ENCODE results near the gene PDE11A. TPM values are rescaled to one million over a fixed set of nuclear protein-coding genes. Genes with fewer than 3 reads are reported as not detected.
A peak's percentile ranks its signal among the peaks of the same experiment; 100 is the strongest.

The PDE11A gene
- total and polyA plus RNA-seq, 2 donors, result 0.14 to 0.43 TPM

- Histone ChIP-seq H3K36me3 (ENCODE audit: control insufficient read depth in 2 of 2, insufficient read depth in 2 of 2, low read length in 1 of 2) (no peaks in the 10 kb centered on the region), H3K9me3 (ENCODE audit: control insufficient read depth in 2 of 2, insufficient read depth in 1 of 2, low read length in 1 of 2) (no peaks in the 10 kb centered on the region), H3K4me3 (ENCODE audit: low read length in 2 of 2) (no peak overlapping the region), H3K27me3 (ENCODE audit: control insufficient read depth in 2 of 2, insufficient read depth in 1 of 2, low read length in 1 of 2) (no peaks in the 10 kb centered on the region), H3K4me1 (ENCODE audit: control insufficient read depth in 2 of 2, insufficient read depth in 2 of 2, low read length in 2 of 2) (no peaks in the 10 kb centered on the region), H3K27ac (ENCODE audit: low read depth in 1 of 2, low read length in 1 of 2) (no peak overlapping the region)
- no peak for DNase-seq (ENCODE audit: low read depth in 6 of 9, low spot score in 9 of 9)
These were observed 255.8 kb downstream of the PDE11A start for GRCh38 chr2:177816766-177817165.

GRCh38 chr2:177812713-177813396, 259.7 kb downstream of the PDE11A start:
- DNase-seq (ENCODE audit: low read depth in 6 of 9, low spot score in 9 of 9), result no peak
- no peaks in the 10 kb centered on the region for H3K4me1 ChIP-seq (ENCODE audit: control insufficient read depth in 2 of 2, insufficient read depth in 2 of 2, low read length in 2 of 2)
- no peaks in the 10 kb centered on the region for H3K9me3 ChIP-seq (ENCODE audit: control insufficient read depth in 2 of 2, insufficient read depth in 1 of 2, low read length in 1 of 2)
- no peaks in the 10 kb centered on the region for H3K27me3 ChIP-seq (ENCODE audit: control insufficient read depth in 2 of 2, insufficient read depth in 1 of 2, low read length in 1 of 2)
- H3K36me3 ChIP-seq (ENCODE audit: control insufficient read depth in 2 of 2, insufficient read depth in 2 of 2, low read length in 1 of 2), result no peaks in the 10 kb centered on the region
- no peak overlapping the region for H3K27ac ChIP-seq (ENCODE audit: low read depth in 1 of 2, low read length in 1 of 2)
- no peak overlapping the region for H3K4me3 ChIP-seq (ENCODE audit: low read length in 2 of 2)
- 97% methylated on average over 2 of the region's 2 CpGs for WGBS

- Histone ChIP-seq H3K9me3 (ENCODE audit: control insufficient read depth in 2 of 2, insufficient read depth in 1 of 2, low read length in 1 of 2) (no peaks in the 10 kb centered on the region), H3K4me3 (ENCODE audit: low read length in 2 of 2) (no peak overlapping the region), H3K27me3 (ENCODE audit: control insufficient read depth in 2 of 2, insufficient read depth in 1 of 2, low read length in 1 of 2) (no peaks in the 10 kb centered on the region), H3K27ac (ENCODE audit: low read depth in 1 of 2, low read length in 1 of 2) (no peak overlapping the region), H3K4me1 (ENCODE audit: control insufficient read depth in 2 of 2, insufficient read depth in 2 of 2, low read length in 2 of 2) (no peaks in the 10 kb centered on the region), H3K36me3 (ENCODE audit: control insufficient read depth in 2 of 2, insufficient read depth in 2 of 2, low read length in 1 of 2) (no peaks in the 10 kb centered on the region)
- no peak for DNase-seq (ENCODE audit: low read depth in 6 of 9, low spot score in 9 of 9)
These were observed 261.7 kb downstream of the PDE11A start for GRCh38 chr2:177810906-177811305.

GRCh38 chr2:177808984-177809809, 263.4 kb downstream of the PDE11A start:
- WGBS, result 95% methylated on average over 1 of the region's 1 CpG
- no peak for DNase-seq (ENCODE audit: low read depth in 6 of 9, low spot score in 9 of 9)
- Histone ChIP-seq H3K4me1 (ENCODE audit: control insufficient read depth in 2 of 2, insufficient read depth in 2 of 2, low read length in 2 of 2) (no peaks in the 10 kb centered on the region), H3K4me3 (ENCODE audit: low read length in 2 of 2) (no peak overlapping the region), H3K27me3 (ENCODE audit: control insufficient read depth in 2 of 2, insufficient read depth in 1 of 2, low read length in 1 of 2) (no peaks in the 10 kb centered on the region), H3K9me3 (ENCODE audit: control insufficient read depth in 2 of 2, insufficient read depth in 1 of 2, low read length in 1 of 2) (no peaks in the 10 kb centered on the region), H3K27ac (ENCODE audit: low read depth in 1 of 2, low read length in 1 of 2) (no peak overlapping the region), H3K36me3 (ENCODE audit: control insufficient read depth in 2 of 2, insufficient read depth in 2 of 2, low read length in 1 of 2) (no peaks in the 10 kb centered on the region)

- no peak for DNase-seq (ENCODE audit: low read depth in 6 of 9, low spot score in 9 of 9)
- H3K4me1 ChIP-seq (ENCODE audit: control insufficient read depth in 2 of 2, insufficient read depth in 2 of 2, low read length in 2 of 2), result no peaks in the 10 kb centered on the region
- no peaks in the 10 kb centered on the region for H3K27me3 ChIP-seq (ENCODE audit: control insufficient read depth in 2 of 2, insufficient read depth in 1 of 2, low read length in 1 of 2)
- no peak overlapping the region for H3K4me3 ChIP-seq (ENCODE audit: low read length in 2 of 2)
- H3K27ac ChIP-seq (ENCODE audit: low read depth in 1 of 2, low read length in 1 of 2), result no peak overlapping the region
- no peaks in the 10 kb centered on the region for H3K36me3 ChIP-seq (ENCODE audit: control insufficient read depth in 2 of 2, insufficient read depth in 2 of 2, low read length in 1 of 2)
- H3K9me3 ChIP-seq (ENCODE audit: control insufficient read depth in 2 of 2, insufficient read depth in 1 of 2, low read length in 1 of 2), result no peaks in the 10 kb centered on the region
These were observed 266.6 kb downstream of the PDE11A start for GRCh38 chr2:177806025-177806424.

- no peaks in the 10 kb centered on the region for H3K36me3 ChIP-seq (ENCODE audit: control insufficient read depth in 2 of 2, insufficient read depth in 2 of 2, low read length in 1 of 2)
- no peak overlapping the region for H3K27ac ChIP-seq (ENCODE audit: low read depth in 1 of 2, low read length in 1 of 2)
- peak in 5 of 9 donors; percentile 4 to 41 (median 11) for DNase-seq (ENCODE audit: low read depth in 6 of 9, low spot score in 9 of 9)
- no peaks in the 10 kb centered on the region for H3K27me3 ChIP-seq (ENCODE audit: control insufficient read depth in 2 of 2, insufficient read depth in 1 of 2, low read length in 1 of 2)
- H3K9me3 ChIP-seq (ENCODE audit: control insufficient read depth in 2 of 2, insufficient read depth in 1 of 2, low read length in 1 of 2), result no peaks in the 10 kb centered on the region
- 48% methylated on average over 1 of the region's 1 CpG for WGBS
- no peak overlapping the region for H3K4me3 ChIP-seq (ENCODE audit: low read length in 2 of 2)
- H3K4me1 ChIP-seq (ENCODE audit: control insufficient read depth in 2 of 2, insufficient read depth in 2 of 2, low read length in 2 of 2), result no peaks in the 10 kb centered on the region
These were observed 273.0 kb downstream of the PDE11A start for GRCh38 chr2:177799531-177799930.

GRCh38 chr2:177797808-177798207, 274.8 kb downstream of the PDE11A start:
- WGBS, result 72% methylated on average over 1 of the region's 1 CpG
- H3K4me1 ChIP-seq (ENCODE audit: control insufficient read depth in 2 of 2, insufficient read depth in 2 of 2, low read length in 2 of 2), result no peaks in the 10 kb centered on the region
- DNase-seq (ENCODE audit: low read depth in 6 of 9, low spot score in 9 of 9), result no peak
- no peak overlapping the region for H3K27ac ChIP-seq (ENCODE audit: low read depth in 1 of 2, low read length in 1 of 2)
- H3K4me3 ChIP-seq (ENCODE audit: low read length in 2 of 2), result no peak overlapping the region
- H3K9me3 ChIP-seq (ENCODE audit: control insufficient read depth in 2 of 2, insufficient read depth in 1 of 2, low read length in 1 of 2), result no peaks in the 10 kb centered on the region
- no peaks in the 10 kb centered on the region for H3K36me3 ChIP-seq (ENCODE audit: control insufficient read depth in 2 of 2, insufficient read depth in 2 of 2, low read length in 1 of 2)
- no peaks in the 10 kb centered on the region for H3K27me3 ChIP-seq (ENCODE audit: control insufficient read depth in 2 of 2, insufficient read depth in 1 of 2, low read length in 1 of 2)

- DNase-seq (ENCODE audit: low read depth in 6 of 9, low spot score in 9 of 9), result no peak
- WGBS, result 92% methylated on average over 4 of the region's 4 CpGs
- no peak overlapping the region for H3K4me3 ChIP-seq (ENCODE audit: low read length in 2 of 2)
- H3K27ac ChIP-seq (ENCODE audit: low read depth in 1 of 2, low read length in 1 of 2), result no peak overlapping the region
- no peaks in the 10 kb centered on the region for H3K4me1 ChIP-seq (ENCODE audit: control insufficient read depth in 2 of 2, insufficient read depth in 2 of 2, low read length in 2 of 2)
- H3K27me3 ChIP-seq (ENCODE audit: control insufficient read depth in 2 of 2, insufficient read depth in 1 of 2, low read length in 1 of 2), result no peaks in the 10 kb centered on the region
- no peaks in the 10 kb centered on the region for H3K36me3 ChIP-seq (ENCODE audit: control insufficient read depth in 2 of 2, insufficient read depth in 2 of 2, low read length in 1 of 2)
- no peaks in the 10 kb centered on the region for H3K9me3 ChIP-seq (ENCODE audit: control insufficient read depth in 2 of 2, insufficient read depth in 1 of 2, low read length in 1 of 2)
These were observed 275.7 kb downstream of the PDE11A start for GRCh38 chr2:177796654-177797415.

GRCh38 chr2:177796011-177796410, 276.6 kb downstream of the PDE11A start:
- 100% methylated on average over 2 of the region's 2 CpGs for WGBS
- no peak for DNase-seq (ENCODE audit: low read depth in 6 of 9, low spot score in 9 of 9)
- no peaks in the 10 kb centered on the region for H3K4me1 ChIP-seq (ENCODE audit: control insufficient read depth in 2 of 2, insufficient read depth in 2 of 2, low read length in 2 of 2)
- H3K4me3 ChIP-seq (ENCODE audit: low read length in 2 of 2), result no peak overlapping the region
- H3K9me3 ChIP-seq (ENCODE audit: control insufficient read depth in 2 of 2, insufficient read depth in 1 of 2, low read length in 1 of 2), result no peaks in the 10 kb centered on the region
- no peak overlapping the region for H3K27ac ChIP-seq (ENCODE audit: low read depth in 1 of 2, low read length in 1 of 2)
- no peaks in the 10 kb centered on the region for H3K36me3 ChIP-seq (ENCODE audit: control insufficient read depth in 2 of 2, insufficient read depth in 2 of 2, low read length in 1 of 2)
- H3K27me3 ChIP-seq (ENCODE audit: control insufficient read depth in 2 of 2, insufficient read depth in 1 of 2, low read length in 1 of 2), result no peaks in the 10 kb centered on the region

All from thymus (tissue), 11 donors.